Erythroblast (primary cell): Measurements from ENCODE around the gene MTHFD1L.

Source experiments
- GATA1 ChIP-seq: IDR thresholded peaks from 2 replicates; pipeline ENCODE4 v1.6.1; 2011; ENCODE audit warnings: low read depth, mild to moderate bottlenecking, control low read depth, low read length, moderate library complexity
- POLR2A ChIP-seq: IDR thresholded peaks from 2 replicates; pipeline ENCODE4 v1.6.1; 2011; ENCODE audit warnings: mild to moderate bottlenecking, low read length

GRCh38 chr6:151068761-151069312, 203.3 kb downstream of the MTHFD1L start:
- TF ChIP-seq POLR2A (no peak), GATA1 (no peak)
